Measurements from ENCODE around the gene CUX1.
"Not testable (repeated sequence)": the region's sequence is repeated elsewhere in the genome, so short reads cannot be mapped to it uniquely, and the experiment has no call there.

CUX1 gene

GRCh38 chr7:101803203-101804087 is 14.0 kb upstream of the CUX1 start:
- no peak for DNase-seq

- DNase-seq, result no peak
These were observed 13.1 kb upstream of the CUX1 start for GRCh38 chr7:101804088-101804963.

GRCh38 chr7:101804967-101805366 is 12.5 kb upstream of the CUX1 start:
- no peak for DNase-seq

DNA sequence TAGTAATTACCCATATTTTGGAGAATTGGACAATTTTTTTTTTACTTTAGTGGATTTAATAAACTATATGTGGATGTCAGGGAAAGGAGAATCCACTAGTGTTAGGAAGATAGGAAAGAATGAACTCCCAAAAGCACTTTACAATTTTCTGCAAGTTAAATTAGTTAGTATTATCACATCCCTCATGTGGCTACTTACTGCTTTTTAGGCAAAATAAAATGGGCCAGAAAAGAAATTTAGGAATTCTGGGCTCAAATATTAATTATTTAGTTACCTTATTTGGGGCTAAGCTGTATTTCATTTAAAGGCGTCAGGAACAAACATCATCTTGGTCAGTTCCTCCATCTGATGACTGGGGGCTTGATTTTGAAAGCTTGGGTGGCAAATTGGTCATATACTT is 4.8 kb upstream of the CUX1 start:
- no peak for DNase-seq

- DNase-seq, result no peak
These were observed 3.9 kb upstream of the CUX1 start for GRCh38 chr7:101813402-101814019.

DNA sequence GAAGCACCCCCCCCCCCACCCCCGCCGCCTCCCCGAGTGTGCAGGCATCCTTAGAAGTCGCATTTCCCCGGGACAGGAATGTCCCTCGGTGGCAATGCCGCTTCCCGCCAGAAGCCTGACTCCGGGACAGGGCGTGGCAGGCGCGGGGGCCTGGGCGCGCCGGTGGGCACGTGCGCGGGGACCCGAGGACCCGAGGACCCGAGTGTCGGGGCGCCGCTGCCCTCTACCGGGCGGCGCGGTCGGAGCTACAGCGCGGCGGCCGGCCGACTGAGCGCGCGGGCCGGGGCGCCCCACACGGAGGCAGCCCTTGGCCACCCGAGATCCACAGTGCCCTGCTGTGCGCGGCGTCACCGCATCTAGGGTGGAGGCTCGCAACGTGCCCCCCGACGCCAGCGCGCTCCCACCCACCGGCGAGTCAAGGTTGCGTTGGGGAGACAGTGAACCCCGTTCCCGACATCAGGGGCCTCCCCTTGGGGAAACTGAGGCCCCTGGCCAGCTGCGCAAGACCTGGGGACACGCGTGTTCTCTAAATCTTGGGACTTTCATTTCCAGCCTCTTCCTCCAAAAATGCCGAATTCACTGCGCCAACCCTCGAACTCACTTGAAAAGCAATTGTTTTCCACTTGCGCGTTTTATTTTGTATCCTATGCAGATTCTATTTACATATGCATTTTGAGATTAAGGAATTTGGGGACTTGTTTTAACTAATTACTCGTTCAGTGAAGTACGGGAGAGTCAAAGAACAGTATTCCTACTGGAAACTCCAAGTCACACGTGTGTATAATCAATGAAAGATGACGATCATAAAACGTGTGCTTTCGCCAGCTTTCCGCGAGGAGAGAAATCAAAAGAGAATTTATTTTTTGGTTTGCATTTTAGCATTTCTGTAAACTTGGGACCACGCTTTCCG is 3.1 kb upstream of the CUX1 start:
- peak; percentile 38 for DNase-seq

DNA sequence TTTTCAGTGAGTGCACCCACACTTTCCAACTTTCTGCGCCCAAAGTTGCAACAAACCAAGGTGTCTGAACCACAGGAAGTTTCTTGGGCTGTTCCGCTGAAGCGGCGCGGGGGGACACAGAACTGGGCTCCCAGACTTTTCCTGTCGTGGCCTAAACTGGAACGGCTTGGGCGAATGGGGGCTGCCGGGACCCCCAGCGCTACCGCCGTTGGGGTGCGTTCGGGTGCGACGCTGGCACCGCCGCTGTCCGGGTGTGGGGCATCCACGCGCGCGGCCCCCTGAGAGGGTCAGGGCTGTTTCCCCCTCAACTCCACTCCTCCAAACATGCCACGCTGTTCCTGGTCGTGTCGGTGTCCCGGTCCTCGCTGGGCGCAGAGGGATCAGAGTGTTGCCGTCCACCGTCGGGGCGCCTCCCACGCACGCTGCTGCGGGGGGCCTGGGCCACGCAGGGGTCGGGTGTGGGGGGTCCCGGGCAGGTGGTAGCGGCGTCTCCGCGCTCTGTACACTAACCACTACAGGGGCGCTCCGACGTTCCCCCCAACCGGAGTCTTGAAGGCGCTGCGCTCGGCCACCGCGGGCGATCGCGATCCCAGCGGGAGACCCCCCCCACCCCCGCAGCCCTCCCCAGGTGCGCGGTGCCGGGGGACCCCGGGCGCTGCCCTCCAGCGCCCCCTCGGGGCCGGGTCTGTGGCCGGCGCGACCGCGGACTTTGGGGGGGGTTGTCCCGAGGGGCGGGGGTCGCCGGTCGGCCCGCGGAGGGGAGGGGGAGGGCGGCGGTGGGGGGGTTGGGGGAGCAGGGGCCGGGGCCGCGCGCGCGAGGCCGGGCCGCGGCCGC is 2.2 kb upstream of the CUX1 start:
- DNase-seq, result no peak

DNA sequence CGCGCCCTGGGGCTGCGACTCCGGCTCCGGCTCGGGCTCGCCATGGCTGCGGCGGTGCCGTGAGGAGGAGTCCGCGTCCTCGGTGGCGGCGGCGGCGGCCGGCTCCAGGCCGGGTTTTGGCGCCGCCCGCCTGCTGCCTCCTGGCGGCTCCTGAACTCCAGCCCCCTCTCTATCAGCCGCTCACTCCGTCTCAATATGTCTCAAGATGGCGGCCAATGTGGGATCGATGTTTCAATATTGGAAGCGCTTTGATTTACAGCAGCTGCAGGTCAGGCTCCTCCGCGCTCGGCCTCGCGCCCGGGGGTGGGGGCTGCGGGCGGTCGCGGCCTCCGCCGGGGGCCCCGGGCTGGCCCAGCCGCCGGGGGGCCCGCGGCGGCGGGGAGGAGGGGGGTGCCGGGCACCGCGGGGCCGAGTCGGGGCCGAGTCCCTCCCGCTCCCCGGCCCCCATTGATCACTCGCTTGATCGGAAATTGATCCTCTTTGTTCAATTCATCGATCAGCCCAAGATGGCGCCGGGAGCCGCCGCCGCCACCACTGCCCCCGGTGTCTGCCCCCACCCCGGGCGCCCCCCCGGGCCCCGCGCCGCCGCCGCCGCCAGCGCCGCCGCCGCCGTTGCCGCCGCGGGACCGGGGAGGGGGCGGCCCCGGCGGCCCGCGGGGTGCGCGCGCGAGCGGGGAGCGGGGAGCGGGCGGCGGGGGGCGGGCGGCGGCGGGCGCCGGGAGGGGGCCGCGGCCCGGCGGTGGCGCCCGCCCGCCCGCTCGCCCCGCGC is 1.4 kb upstream of the CUX1 start:
- DNase-seq, result peak; percentile 68

DNA sequence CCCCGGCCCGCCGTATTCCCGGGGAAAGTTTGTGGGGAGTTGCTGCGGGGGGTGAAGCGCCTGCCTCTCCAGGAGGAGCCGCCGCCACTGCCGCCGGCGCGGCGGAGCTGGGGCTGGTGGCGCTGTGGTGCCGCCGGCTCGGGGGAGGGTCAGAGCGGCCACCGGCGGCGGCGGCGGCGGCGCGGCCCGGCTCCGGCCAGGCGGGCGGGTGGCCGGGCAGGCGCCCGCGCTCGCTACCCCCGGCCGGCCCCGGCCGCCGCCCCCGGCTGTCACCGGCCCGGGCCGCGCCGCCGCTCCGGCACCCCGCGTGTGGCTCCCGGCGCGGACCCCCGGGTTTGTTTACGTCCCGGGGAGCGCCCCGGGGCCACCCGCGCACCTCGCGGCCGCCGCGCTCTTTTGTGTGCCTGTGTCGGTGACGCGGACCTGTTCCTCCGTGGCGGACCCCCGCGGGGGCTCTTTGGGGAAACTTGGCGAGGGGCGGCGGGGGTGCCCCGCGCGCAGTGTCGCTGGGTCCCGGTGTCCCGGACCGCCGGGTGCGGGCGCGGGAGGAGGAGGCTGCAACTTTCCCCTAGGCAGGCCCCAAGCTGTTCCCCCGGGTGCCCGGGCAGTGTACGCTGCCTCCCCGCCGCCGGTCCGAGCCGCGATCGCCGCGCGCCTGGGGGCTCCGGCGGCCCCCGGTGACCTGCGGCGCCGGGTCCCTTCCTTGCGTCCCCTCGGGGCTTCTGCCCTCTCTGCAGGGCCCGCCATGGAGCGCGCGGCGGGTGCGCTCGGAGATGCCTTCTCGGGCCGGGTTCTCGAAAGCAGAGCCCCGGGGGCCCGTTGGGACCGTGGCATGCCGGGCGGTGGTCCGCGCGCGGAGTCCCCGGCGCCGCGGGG is 593 bp upstream of the CUX1 start:
- DNase-seq, result peak; percentile 3

DNA sequence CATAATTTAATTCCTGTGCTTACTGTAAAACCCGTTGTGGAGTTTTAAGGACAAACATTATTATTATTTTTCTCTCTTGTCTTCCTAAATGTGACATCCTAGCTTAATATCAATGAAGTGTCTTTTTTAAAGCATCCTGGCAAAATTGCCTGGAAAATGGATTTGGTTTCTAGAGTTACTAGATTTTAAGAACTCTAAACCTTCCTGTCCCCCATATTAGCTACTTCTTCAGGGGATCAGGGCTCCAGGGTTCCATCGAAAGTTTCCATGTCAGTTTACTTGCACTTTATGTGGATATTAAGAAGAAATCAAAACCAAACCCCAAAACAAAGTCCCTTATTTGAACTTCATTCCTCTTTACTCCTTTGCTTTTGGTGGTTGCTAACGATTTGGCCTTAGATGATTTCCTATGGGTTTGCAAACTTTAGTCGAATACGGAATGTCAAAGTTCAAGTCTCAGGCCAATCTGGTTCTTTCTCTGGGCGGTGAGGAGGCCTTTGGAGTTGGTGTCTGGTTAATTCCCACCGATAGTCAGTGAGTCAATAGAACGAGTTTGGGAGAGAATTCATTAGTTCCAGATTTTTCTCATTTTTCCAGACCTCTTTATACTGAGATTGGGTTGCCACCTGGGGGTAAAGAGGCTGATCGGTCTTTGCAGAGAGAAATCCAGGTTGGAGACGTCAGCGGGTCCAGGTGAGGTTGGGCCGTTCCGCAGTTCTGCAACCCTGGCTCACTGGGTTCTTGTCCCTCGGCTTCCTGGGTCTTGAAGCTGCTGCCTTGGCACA is 1.1 kb downstream of the CUX1 start:
- DNase-seq, result no peak

- no peak for DNase-seq
These were observed 1.8 kb downstream of the CUX1 start for GRCh38 chr7:101819183-101819582.

DNA sequence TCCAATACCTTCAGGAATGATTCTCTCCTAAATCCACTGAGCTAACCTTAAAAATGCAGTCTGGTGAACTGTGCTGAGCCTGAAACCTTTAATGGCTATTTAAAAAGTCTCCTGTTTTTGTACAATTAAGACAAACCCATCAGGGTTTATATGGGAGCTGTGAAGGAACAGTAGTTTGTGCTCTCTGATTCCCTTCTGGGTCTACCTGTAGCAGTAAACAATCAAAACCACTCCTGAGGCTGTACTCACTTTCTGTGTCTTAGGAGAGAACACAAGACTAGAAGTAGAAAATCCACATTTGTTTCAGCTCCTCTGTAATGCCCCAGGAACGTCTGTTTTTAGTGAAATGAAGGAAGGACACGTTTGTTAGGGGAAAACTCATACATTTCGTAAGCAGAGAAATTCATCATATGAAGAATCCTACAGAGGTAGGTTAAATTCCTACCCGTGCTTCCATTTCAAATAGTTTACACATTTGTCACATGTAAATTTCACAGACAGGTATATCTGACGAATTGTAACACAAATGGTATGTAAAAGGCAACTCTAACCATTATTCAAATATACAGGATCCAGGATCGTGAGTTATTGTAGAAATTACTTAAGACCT is 2.6 kb downstream of the CUX1 start:
- DNase-seq, result no peak

DNA sequence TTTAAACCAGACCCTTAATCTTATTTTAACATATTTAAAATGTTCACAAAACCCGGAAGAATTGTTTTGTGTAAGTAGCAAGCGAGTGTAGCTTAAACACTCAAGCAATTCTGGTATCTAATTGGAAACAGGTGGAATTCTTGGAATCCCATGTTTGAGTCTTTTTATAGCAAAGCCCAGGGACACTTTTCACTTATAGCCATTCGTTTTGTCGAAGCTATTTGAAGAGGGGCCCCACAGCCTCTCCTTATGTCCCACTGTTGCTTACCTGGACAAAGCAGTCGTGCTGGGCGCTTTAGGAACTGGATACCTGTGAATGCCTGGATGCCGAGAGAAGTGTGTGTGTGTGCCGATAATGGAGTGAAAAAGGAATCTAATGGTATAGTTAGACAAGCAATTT is 3.3 kb downstream of the CUX1 start:
- no peak for DNase-seq

DNA sequence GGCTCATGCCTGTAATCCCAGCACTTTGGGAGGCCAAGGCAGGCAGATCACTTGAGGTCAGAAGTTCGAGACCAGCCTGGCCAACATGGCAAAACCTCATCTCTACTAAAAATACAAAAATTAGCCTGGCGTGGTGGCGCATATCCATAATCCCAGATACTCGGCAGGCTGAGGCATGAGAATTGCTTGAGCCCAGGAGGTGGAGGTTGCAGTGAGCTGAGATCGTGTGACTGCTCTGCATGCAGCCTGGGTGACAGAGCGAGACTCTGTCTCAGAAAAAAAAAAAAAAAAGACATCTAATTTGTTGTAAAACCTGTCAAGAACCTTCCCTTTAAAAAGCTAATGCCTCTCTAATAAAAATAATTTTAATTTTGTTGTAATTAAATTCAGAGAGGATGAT is 5.2 kb downstream of the CUX1 start:
- not testable (repeated sequence) for DNase-seq

DNA sequence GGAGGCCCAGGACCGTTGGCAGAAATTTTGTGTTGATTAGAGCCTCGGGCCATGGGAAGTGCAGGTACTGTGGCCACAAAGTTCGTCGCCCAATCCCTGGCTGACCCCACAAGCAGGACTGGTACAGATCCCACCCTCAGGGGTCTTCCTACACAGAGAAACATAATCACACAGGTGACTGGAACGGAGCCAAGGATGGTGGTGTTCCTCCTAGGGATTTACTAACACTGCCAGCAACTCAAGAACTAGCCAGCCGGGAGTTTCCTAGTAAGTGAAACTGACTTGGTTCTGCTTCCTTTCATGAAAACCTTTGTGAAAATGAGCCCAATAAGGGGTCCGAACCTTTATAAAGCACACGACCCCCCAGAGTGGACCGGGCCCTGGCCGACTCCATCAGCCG is 5.7 kb downstream of the CUX1 start:
- DNase-seq, result no peak

GRCh38 chr7:101823596-101823995 is 6.2 kb downstream of the CUX1 start:
- no peak for DNase-seq

GRCh38 chr7:101824440-101824839 is 7.0 kb downstream of the CUX1 start:
- no peak for DNase-seq

GRCh38 chr7:101826081-101826835 is 8.8 kb downstream of the CUX1 start:
- DNase-seq, result no peak
